H1 (cell line): ENCODE results near the gene TPSG1.

ENCODE experiments used
- ASH2L ChIP-seq: fragments of 200-600, 300-600 bp; sonication (generic); IDR thresholded peaks from one replicate; pipeline ENCODE4 v1.7.1; 2017; ENCODE audit warnings: low read length
- CHD1 ChIP-seq: IDR thresholded peaks from 2 replicates; pipeline ENCODE4 v1.6.1; 2012; ENCODE audit warnings: low read depth, low read length, improper control_type of control experiment
- EGR1 ChIP-seq: IDR thresholded peaks from 2 replicates; pipeline ENCODE4 v1.6.1; 2011; ENCODE audit warnings: low read depth, low read length, borderline replicate concordance
- GTF2F1 ChIP-seq: IDR thresholded peaks from 2 replicates; pipeline ENCODE4 v1.6.1; 2012; ENCODE audit warnings: low read depth, low read length, improper control_type of control experiment, borderline replicate concordance
- HDAC2 ChIP-seq, 2 experiments: fragments of 300-600 bp in 1 of 2; sonication (generic) in 1 of 2; IDR thresholded peaks; 2 replicates each; pipeline ENCODE4 v1.6.1; 2011 to 2012; ENCODE audit warnings: low read depth in 2 of 2, low read length in 2 of 2, mild to moderate bottlenecking in 2 of 2, moderate library complexity in 2 of 2, borderline replicate concordance in 1 of 2, inconsistent platforms in 1 of 2
- KDM5A ChIP-seq: fragments of 200-600 bp; IDR thresholded peaks from 2 replicates; pipeline ENCODE4 v1.7.1; 2012; ENCODE audit warnings: mild to moderate bottlenecking, low read length, inconsistent platforms, mixed read lengths
- POLR2A ChIP-seq, 2 experiments: IDR thresholded peaks; 1 replicate in 1 of 2; 2 replicates in 1 of 2; pipeline ENCODE4 v1.6.1; 2011; ENCODE audit warnings: low read depth in 2 of 2, low read length in 2 of 2, mild to moderate bottlenecking in 2 of 2; ENCODE audit errors: control extremely low read depth in 1 of 2
- POLR2AphosphoS5 ChIP-seq: IDR thresholded peaks from 2 replicates; pipeline ENCODE4 v1.6.1; 2011; ENCODE audit warnings: low read depth, low read length
- SIN3A ChIP-seq, 2 experiments: IDR thresholded peaks in 1 of 2; conservative IDR thresholded peaks in 1 of 2; 2 replicates each; pipeline ENCODE4 v1.6.1; 2011 to 2012; ENCODE audit warnings: low read length in 2 of 2, improper control_type of control experiment in 1 of 2, low read depth in 1 of 2, mild to moderate bottlenecking in 1 of 2
- TBP ChIP-seq: IDR thresholded peaks from 2 replicates; pipeline ENCODE4 v1.6.1; 2011; ENCODE audit warnings: low read depth, low read length, improper control_type of control experiment
- TEAD4 ChIP-seq: IDR thresholded peaks from 2 replicates; pipeline ENCODE4 v1.6.1; 2012; ENCODE audit warnings: low read depth, low read length, inconsistent platforms, mixed read lengths
- TF ChIP-seq, protein P1 (sequence below), 3 experiments: IDR thresholded peaks; 1 replicate in 2 of 3; 2 replicates in 1 of 3; pipeline versions ENCODE4 v1.5.1 to v1.6.1; 2011; ENCODE audit warnings: low read length in 3 of 3, mild to moderate bottlenecking in 3 of 3, inconsistent platforms in 2 of 3, low read depth in 1 of 3, moderate library complexity in 1 of 3; ENCODE audit not compliant: insufficient read depth in 1 of 3; ENCODE audit errors: control extremely low read depth in 1 of 3
- TF ChIP-seq, protein P2 (sequence below): IDR thresholded peaks from 2 replicates; pipeline ENCODE4 v1.6.1; 2011; ENCODE audit warnings: low read length, improper control_type of control experiment
- TF ChIP-seq, protein P3 (sequence below): IDR thresholded peaks from 2 replicates; pipeline ENCODE4 v1.6.1; 2012; ENCODE audit warnings: inconsistent platforms

DNA sequence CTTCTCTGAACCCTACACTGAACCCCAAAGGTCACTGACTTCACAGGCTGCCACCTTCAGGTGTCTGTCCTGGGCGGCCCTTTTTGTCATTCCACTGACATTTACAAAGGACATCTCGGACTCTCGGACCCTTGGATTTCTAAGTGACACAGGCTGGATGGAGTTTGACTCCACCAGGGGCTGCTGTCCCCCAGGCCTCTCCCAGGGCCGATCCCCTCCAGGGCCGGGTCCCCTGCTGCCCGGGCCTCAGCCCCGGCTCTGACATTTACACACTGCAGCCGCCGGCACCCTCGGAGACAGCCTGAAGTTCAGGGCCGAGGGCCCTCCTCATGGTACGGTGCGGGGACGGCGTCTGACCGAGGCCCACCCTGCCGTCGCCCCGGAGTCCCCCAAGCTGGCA is 48.0 kb downstream of the TPSG1 start:
- TF ChIP-seq, protein P1, sequence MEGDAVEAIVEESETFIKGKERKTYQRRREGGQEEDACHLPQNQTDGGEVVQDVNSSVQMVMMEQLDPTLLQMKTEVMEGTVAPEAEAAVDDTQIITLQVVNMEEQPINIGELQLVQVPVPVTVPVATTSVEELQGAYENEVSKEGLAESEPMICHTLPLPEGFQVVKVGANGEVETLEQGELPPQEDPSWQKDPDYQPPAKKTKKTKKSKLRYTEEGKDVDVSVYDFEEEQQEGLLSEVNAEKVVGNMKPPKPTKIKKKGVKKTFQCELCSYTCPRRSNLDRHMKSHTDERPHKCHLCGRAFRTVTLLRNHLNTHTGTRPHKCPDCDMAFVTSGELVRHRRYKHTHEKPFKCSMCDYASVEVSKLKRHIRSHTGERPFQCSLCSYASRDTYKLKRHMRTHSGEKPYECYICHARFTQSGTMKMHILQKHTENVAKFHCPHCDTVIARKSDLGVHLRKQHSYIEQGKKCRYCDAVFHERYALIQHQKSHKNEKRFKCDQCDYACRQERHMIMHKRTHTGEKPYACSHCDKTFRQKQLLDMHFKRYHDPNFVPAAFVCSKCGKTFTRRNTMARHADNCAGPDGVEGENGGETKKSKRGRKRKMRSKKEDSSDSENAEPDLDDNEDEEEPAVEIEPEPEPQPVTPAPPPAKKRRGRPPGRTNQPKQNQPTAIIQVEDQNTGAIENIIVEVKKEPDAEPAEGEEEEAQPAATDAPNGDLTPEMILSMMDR (IDR thresholded peaks at IDR 0.05; ENCODE audit: control extremely low read depth in 1 of 3, insufficient read depth in 1 of 3, low read depth in 1 of 3, low read length in 3 of 3): no peak
- TF ChIP-seq TEAD4: no peak
- no peak for TF ChIP-seq CHD1
- no peak for TF ChIP-seq KDM5A
- TF ChIP-seq SIN3A (conservative IDR thresholded peaks at IDR 0.05 in 1 of 2, IDR thresholded peaks at IDR 0.05 in 1 of 2; ENCODE audit: low read depth in 1 of 2, low read length in 2 of 2): no peak
- TF ChIP-seq POLR2AphosphoS5: no peak
- TF ChIP-seq EGR1: no peak
- TF ChIP-seq, protein P2, sequence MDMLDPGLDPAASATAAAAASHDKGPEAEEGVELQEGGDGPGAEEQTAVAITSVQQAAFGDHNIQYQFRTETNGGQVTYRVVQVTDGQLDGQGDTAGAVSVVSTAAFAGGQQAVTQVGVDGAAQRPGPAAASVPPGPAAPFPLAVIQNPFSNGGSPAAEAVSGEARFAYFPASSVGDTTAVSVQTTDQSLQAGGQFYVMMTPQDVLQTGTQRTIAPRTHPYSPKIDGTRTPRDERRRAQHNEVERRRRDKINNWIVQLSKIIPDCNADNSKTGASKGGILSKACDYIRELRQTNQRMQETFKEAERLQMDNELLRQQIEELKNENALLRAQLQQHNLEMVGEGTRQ: no peak
- no peak for TF ChIP-seq ASH2L
- TF ChIP-seq TBP: no peak
- no peak for TF ChIP-seq POLR2A (IDR thresholded peaks at IDR 0.05; ENCODE audit: control extremely low read depth in 1 of 2, low read depth in 2 of 2, low read length in 2 of 2)
- TF ChIP-seq HDAC2 (IDR thresholded peaks at IDR 0.05; ENCODE audit: borderline replicate concordance in 1 of 2, low read depth in 2 of 2, low read length in 2 of 2): no peak
- TF ChIP-seq, protein P3, sequence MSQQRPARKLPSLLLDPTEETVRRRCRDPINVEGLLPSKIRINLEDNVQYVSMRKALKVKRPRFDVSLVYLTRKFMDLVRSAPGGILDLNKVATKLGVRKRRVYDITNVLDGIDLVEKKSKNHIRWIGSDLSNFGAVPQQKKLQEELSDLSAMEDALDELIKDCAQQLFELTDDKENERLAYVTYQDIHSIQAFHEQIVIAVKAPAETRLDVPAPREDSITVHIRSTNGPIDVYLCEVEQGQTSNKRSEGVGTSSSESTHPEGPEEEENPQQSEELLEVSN: no peak
- no peak for TF ChIP-seq GTF2F1
